CD4-positive, alpha-beta T cell (primary cell): ENCODE results near the gene ZC3H12D. TPM values are rescaled to one million over a fixed set of nuclear protein-coding genes. Genes with fewer than 3 reads are reported as not detected.
A peak's percentile ranks its signal among the peaks of the same experiment; 100 is the strongest.

Experiments
- ATAC-seq: fragments of 200-7000 bp; cut with Tn5 transposase; one replicate; pipeline ENCODE4 v1.10.0; 2022; ENCODE audit warnings: mild to moderate bottlenecking; ENCODE audit not compliant: poor library complexity
- CTCF ChIA-PET: fragments of 350-600 bp; sonication (Branson Sonifier 250); formaldehyde crosslinking; loops from one replicate; lab custom pipeline; 2021; ENCODE audit warnings: antibody characterized with exemption, inconsistent platforms; lab: Charles Lee
- POLR2A ChIA-PET: fragments of 350-600 bp; sonication (Branson Sonifier 250); formaldehyde crosslinking; loops from one replicate; lab custom pipeline; 2021; ENCODE audit warnings: antibody characterized with exemption, inconsistent platforms; lab: Charles Lee
- DNase-seq, 14 experiments: peaks; one replicate each; pipeline ENCODE4 v3.0.0-alpha.2; 2013 to 2020; ENCODE audit warnings: mixed read lengths in 2 of 14
- H3K27ac ChIP-seq, 2 donors: one replicate each; pipeline versions ENCODE4 v1.5.1 to v1.7.0; 2013; ENCODE audit warnings: low read length in 2 of 2, low read depth in 1 of 2, mild to moderate bottlenecking in 1 of 2
- H3K27me3 ChIP-seq, 2 experiments: 1 replicate in 1 of 2; 2 replicates in 1 of 2; pipeline versions ENCODE4 v1.6.1 to v1.7.0; 2013; ENCODE audit warnings: low read length in 2 of 2, control low read depth in 1 of 2, mild to moderate bottlenecking in 1 of 2, moderate library complexity in 1 of 2; ENCODE audit not compliant: insufficient read depth in 2 of 2, control insufficient read depth in 1 of 2
- H3K36me3 ChIP-seq: one replicate; pipeline ENCODE4 v1.6.1; 2013; ENCODE audit warnings: low read length, control low read depth; ENCODE audit not compliant: insufficient read depth
- H3K4me1 ChIP-seq: one replicate; pipeline ENCODE4 v1.6.1; 2013; ENCODE audit warnings: low read length, control low read depth; ENCODE audit not compliant: insufficient read depth
- H3K4me3 ChIP-seq: one replicate; pipeline ENCODE4 v1.5.1; 2013; ENCODE audit warnings: mild to moderate bottlenecking, low read length, moderate library complexity
- H3K9me3 ChIP-seq, 2 experiments: 1 replicate in 1 of 2; 2 replicates in 1 of 2; pipeline versions ENCODE4 v1.6.1 to v1.7.0; 2013; ENCODE audit warnings: low read length in 2 of 2, mild to moderate bottlenecking in 2 of 2, control low read depth in 1 of 2, moderate library complexity in 1 of 2; ENCODE audit not compliant: control insufficient read depth in 1 of 2, insufficient read depth in 1 of 2
- H3K27ac Mint-ChIP-seq: one replicate; pipeline ENCODE4 v1.8.0; 2020; ENCODE audit warnings: mixed read lengths
- H3K27me3 Mint-ChIP-seq: one replicate; pipeline ENCODE4 v1.8.0; 2021; ENCODE audit warnings: mixed read lengths
- H3K36me3 Mint-ChIP-seq: one replicate; pipeline ENCODE4 v1.8.0; 2021; ENCODE audit warnings: low read depth, mixed read lengths
- H3K4me1 Mint-ChIP-seq: one replicate; pipeline ENCODE4 v1.8.0; 2021; ENCODE audit warnings: low read depth, mixed read lengths
- H3K4me3 Mint-ChIP-seq: one replicate; pipeline ENCODE4 v1.8.0; 2020; ENCODE audit warnings: mild to moderate bottlenecking, mixed read lengths
- H3K9me3 Mint-ChIP-seq: one replicate; pipeline ENCODE4 v1.8.0; 2020; ENCODE audit warnings: mixed read lengths
- intact Hi-C, 2 experiments: fragments of 100-400 bp; cut with DNase I in 1 of 2; cut with micrococcal nuclease in 1 of 2; formaldehyde crosslinking; loops; one replicate each; pipeline versions ENCODE4 v1.15.1 to v1.9.0; 2023 to 2025; cut with DNase I, micrococcal nuclease
- total RNA-seq, 174 experiments: library from RNA in 2 of 174; stranded (reverse) in 2 of 174; gene quantifications; one replicate each; pipeline ENCODE4 v1.2.3 and lab custom pipeline; 2021 to 2026
- TF ChIP-seq, protein P1 (sequence below): fragments of 200-600 bp; IDR thresholded peaks from one replicate; pipeline ENCODE4 v1.8.0; 2022; ENCODE audit warnings: antibody characterized with exemption, mild to moderate bottlenecking

ZC3H12D gene
- total RNA-seq, 2 experiments from 2014 or later: 70.2 to 71.0 TPM

DNA sequence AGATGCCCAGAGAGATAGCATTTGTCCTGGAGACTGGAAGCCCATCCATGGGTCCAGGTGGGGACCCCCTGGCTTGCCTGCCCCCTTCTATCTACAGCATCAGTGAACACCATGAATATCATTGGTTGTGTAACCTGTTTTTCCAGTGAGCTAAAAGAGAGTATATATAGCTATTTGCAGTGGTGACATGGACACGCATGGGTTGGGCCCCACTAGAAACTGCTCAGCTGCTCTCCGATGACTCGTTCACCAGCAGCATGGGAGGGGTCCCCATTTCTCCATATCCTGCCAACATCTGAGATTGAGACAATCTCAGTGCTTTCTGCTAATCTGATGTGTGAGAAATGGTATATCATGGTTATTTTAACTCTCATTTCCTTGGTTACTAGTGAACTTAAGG lies 4.0 kb upstream of the ZC3H12D start:
- intact Hi-C loops: no loop called here
- Histone ChIP-seq H3K9me3 (no peaks in the 10 kb centered on the region), H3K4me3 (no peak overlapping the region), H3K4me1 (peaks cover 54% of the 10 kb centered on the region), H3K36me3 (no peaks in the 10 kb centered on the region), H3K27me3 (no peaks in the 10 kb centered on the region), H3K27ac (peak overlapping the region in 1 of 2 donors; percentile 44)
- POLR2A ChIA-PET: interaction anchor here (0.9 kb wide), 1 partner anchor 57 kb away, joined by 3 read pairs; the partner anchor contains the start of gene PPIL4
- TF ChIP-seq, protein P1, sequence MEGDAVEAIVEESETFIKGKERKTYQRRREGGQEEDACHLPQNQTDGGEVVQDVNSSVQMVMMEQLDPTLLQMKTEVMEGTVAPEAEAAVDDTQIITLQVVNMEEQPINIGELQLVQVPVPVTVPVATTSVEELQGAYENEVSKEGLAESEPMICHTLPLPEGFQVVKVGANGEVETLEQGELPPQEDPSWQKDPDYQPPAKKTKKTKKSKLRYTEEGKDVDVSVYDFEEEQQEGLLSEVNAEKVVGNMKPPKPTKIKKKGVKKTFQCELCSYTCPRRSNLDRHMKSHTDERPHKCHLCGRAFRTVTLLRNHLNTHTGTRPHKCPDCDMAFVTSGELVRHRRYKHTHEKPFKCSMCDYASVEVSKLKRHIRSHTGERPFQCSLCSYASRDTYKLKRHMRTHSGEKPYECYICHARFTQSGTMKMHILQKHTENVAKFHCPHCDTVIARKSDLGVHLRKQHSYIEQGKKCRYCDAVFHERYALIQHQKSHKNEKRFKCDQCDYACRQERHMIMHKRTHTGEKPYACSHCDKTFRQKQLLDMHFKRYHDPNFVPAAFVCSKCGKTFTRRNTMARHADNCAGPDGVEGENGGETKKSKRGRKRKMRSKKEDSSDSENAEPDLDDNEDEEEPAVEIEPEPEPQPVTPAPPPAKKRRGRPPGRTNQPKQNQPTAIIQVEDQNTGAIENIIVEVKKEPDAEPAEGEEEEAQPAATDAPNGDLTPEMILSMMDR: no peak
- H3K4me1 Mint-ChIP-seq: peaks cover 37% of the 10 kb centered on the region
- peak overlapping the region; percentile 48 for H3K27ac Mint-ChIP-seq
- DNase-seq (peak in 4 of 14 experiments; percentile 52 to 83 (median 72)), ATAC-seq (no peak)
- no peaks in the 10 kb centered on the region for H3K9me3 Mint-ChIP-seq
- H3K4me3 Mint-ChIP-seq: no peak overlapping the region
- CTCF ChIA-PET: no interaction called here
- peaks cover 9% of the 10 kb centered on the region for H3K36me3 Mint-ChIP-seq
- H3K27me3 Mint-ChIP-seq: no peaks in the 10 kb centered on the region

DNA sequence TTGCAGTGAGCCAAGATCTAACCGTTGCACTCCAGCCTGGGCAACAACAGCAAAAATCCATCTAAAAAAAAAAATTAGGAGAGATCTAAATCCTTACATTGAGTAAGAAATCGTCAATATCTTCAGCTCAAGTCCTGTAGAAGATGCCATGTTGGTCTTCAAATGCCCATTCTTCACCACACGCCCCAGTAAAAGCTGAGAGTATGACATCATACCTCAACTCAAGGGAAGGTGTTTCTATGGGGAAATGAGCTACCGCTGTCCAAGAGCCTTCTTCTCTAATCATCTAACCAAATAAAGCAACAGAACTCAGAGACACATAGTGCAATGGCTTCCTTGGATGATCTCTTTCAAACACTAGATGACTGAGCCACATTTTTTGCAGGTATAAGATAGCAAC lies 2.5 kb upstream of the ZC3H12D start:
- H3K9me3 ChIP-seq: no peaks in the 10 kb centered on the region
- no peak overlapping the region for H3K27ac ChIP-seq
- peaks cover 53% of the 10 kb centered on the region for H3K4me1 ChIP-seq
- peaks cover 17% of the 10 kb centered on the region for H3K36me3 Mint-ChIP-seq
- peaks cover 39% of the 10 kb centered on the region for H3K4me1 Mint-ChIP-seq
- no peak overlapping the region for H3K4me3 ChIP-seq
- no peaks in the 10 kb centered on the region for H3K27me3 Mint-ChIP-seq
- ChIA-PET CTCF (no interaction called here), POLR2A (interaction anchor here (1.4 kb wide), 1 partner anchor 16 kb away, joined by 3 read pairs; no protein-coding TSS in a partner anchor)
- TF ChIP-seq, protein P1: no peak
- no peaks in the 10 kb centered on the region for H3K27me3 ChIP-seq
- intact Hi-C loops: no loop called here
- H3K27ac Mint-ChIP-seq: peak overlapping the region; percentile 62
- no peaks in the 10 kb centered on the region for H3K9me3 Mint-ChIP-seq
- ATAC-seq: no peak
- no peaks in the 10 kb centered on the region for H3K36me3 ChIP-seq
- no peak overlapping the region for H3K4me3 Mint-ChIP-seq
- no peak for DNase-seq

DNA sequence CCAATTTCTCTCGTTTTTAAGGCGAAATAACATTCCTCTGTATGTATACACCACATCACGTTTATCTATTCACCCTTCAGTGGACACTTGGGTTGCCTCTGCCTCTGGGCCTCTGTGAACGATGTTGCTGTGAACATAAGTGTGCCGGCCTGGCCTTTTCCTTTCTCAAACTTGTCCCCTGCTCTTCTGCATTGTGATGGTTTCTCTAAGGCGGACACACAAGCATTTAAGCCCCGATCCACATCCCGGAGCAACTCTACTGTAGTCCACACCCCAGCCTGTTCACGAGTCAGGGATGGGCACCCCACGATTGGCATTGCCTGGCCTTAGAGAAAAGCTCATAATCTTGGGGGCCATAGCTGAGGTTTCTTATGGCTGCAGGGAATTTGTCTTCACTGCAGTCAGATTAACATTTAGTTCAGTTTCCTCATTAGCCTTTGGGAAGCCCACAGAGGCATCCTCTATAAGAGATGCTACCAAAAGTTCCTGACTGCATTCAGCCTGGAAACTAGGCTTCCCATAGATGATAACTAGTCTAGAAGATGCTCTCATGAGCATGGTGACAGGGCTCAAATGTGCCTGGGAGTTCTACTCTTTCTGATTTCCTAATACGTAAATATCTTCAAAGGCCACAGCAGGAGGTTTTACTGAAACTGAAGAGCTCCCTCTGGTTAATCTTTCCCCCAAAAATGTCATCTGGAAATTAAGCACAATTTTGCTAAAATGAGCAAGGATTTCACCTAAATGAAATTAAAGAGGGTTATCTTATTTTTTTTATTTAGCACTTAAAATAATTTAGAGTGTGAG lies 762 bp downstream of the ZC3H12D start:
- H3K9me3 ChIP-seq: no peaks in the 10 kb centered on the region
- Mint-ChIP-seq H3K27ac (peak overlapping the region; percentile 99), H3K4me1 (peaks cover 70% of the 10 kb centered on the region), H3K27me3 (no peaks in the 10 kb centered on the region), H3K36me3 (peaks cover 43% of the 10 kb centered on the region), H3K4me3 (peak overlapping the region; percentile 92), H3K9me3 (no peaks in the 10 kb centered on the region)
- no peak for ATAC-seq
- H3K4me3 ChIP-seq: peak overlapping the region; percentile 68
- H3K4me1 ChIP-seq: peaks cover 80% of the 10 kb centered on the region
- intact Hi-C loops: loop anchor here (1.0 to 2.0 kb wide), 3 partner anchors 25 to 33 kb away; no protein-coding TSS in a partner anchor
- TF ChIP-seq, protein P1: no peak
- ChIA-PET CTCF (interaction anchor here (0.6 to 3.3 kb wide), 19 partner anchors 10 to 402 kb away, joined by 3 to 24 read pairs (median 5); partner anchors contain the start of genes GINM1 and PPIL4), POLR2A (interaction anchor here (0.6 to 2.9 kb wide), 6 partner anchors 10 to 724 kb away, joined by 3 to 27 read pairs (median 11); partner anchors contain the start of gene PPIL4)
- peak overlapping the region; percentile 91 to 97 for H3K27ac ChIP-seq
- DNase-seq: peak in 3 of 14 experiments; percentile 32 to 51 (median 46)
- no peaks in the 10 kb centered on the region for H3K27me3 ChIP-seq
- H3K36me3 ChIP-seq: no peaks in the 10 kb centered on the region
